Keratinocyte (primary cell): ENCODE results near the gene POLD3.

Experiments used
- CTCF ChIP-seq, 3 experiments: IDR thresholded peaks in 1 of 3; conservative IDR thresholded peaks in 1 of 3; optimal IDR thresholded peaks in 1 of 3; 2 replicates in 2 of 3; 3 replicates in 1 of 3; pipeline versions ENCODE3 to v1.5.1; 2011; ENCODE audit warnings: low read length in 3 of 3, mild to moderate bottlenecking in 3 of 3, moderate library complexity in 2 of 3, control low read depth in 1 of 3, inconsistent platforms in 1 of 3; ENCODE audit not compliant: insufficient read depth in 2 of 3; ENCODE audit errors: extremely low read depth in 1 of 3
- EZH2 ChIP-seq: IDR thresholded peaks from one replicate; pipeline ENCODE4 v1.6.1; 2012; ENCODE audit warnings: inconsistent platforms, mild to moderate bottlenecking, low read length, moderate library complexity

DNA sequence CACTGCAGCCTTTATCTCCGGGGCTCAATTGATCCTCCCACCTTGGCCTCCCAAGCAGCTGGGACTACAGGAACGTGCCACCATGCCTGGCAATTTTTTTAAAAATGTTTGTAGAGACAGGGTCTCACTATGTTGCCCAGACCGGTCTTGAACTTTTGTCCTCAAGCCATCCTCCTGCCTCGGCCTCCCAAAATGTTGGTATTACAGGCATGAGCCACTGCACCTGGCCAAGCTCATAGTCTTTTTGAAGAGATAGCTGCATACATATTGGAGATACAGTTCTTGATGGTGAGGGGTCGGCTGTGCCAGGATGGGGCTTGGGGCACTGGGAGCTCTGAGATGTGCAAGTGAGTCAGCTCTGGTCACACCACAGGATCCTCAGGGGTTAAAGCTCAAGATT lies 85.7 kb downstream of the POLD3 start:
- TF ChIP-seq CTCF (optimal IDR thresholded peaks at IDR 0.05 in 1 of 3, IDR thresholded peaks at IDR 0.05 in 1 of 3, conservative IDR thresholded peaks at IDR 0.05 in 1 of 3; ENCODE audit: extremely low read depth in 1 of 3, insufficient read depth in 2 of 3, low read length in 3 of 3) (no peak), EZH2 (no peak)
